ENCODE results near the gene SNAPC1.
"Not testable (repeated sequence)": the region's sequence is repeated elsewhere in the genome, so short reads cannot be mapped to it uniquely, and the experiment has no call there.

The SNAPC1 gene

DNA sequence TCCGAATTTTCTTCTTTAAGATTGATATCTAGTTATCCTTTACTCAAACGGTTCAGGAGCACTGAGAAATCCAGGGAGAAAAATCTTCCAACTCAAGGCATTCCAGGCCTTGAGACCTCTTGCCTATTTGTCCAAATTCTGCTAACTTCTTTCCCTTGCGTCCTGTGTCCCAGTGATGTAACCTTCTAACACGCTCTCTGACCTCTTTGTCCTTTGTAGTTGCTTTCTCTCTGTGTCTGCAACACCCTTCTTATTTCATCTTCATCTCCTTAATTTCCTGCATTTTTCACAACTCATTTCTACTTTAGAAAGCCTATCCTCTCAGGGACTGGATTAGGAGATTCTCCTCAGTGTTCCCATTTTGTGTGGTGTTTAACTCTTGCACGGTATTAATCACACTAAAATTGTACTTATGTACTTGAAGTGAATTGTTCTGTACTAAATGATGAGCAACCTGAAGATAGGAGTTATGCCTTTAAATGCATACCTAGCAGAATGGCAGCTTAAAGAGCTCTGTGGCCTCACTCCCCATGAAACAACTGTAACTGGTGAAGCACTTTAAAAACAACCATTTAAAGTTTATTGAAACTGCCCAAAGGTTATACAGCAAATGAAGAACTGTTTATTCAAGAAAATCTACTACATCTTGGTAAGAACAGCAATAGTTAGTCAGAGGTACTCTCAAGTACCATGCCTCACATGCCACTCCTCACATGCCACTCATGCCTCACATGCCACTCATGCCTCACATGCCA lies 7.4 kb upstream of the SNAPC1 start:
- Histone ChIP-seq H3K9me3 (ENCODE audit: insufficient read depth, low read length) (no peaks in the 10 kb centered on the region), H3K9me2 (replicated peaks; ENCODE audit: insufficient read depth, low read length) (no peaks in the 10 kb centered on the region), H3K79me2 (ENCODE audit: insufficient read depth, low read length) (peaks cover 5% of the 10 kb centered on the region; the same call in 1 of the 2 replicates), H3K36me3 (ENCODE audit: low read length) (no peaks in the 10 kb centered on the region), H4K20me1 (ENCODE audit: low read depth, low read length) (no peaks in the 10 kb centered on the region), H3K4me2 (ENCODE audit: low read depth, low read length, poor library complexity, severe bottlenecking) (no peak overlapping the region), H3K27me3 (ENCODE audit: low read length) (no peaks in the 10 kb centered on the region), H2AFZ (ENCODE audit: low read depth, low read length, severe bottlenecking) (no peak overlapping the region), H3K27ac (ENCODE audit: low read depth, low read length) (no peak overlapping the region), H3K4me3 (ENCODE audit: insufficient read depth, low read length, poor library complexity, severe bottlenecking) (no peak overlapping the region), H3F3A (ENCODE audit: insufficient read depth) (peaks cover 18% of the 10 kb centered on the region), H3K9ac (ENCODE audit: low read length) (no peak overlapping the region)
- TF ChIP-seq, protein P1, sequence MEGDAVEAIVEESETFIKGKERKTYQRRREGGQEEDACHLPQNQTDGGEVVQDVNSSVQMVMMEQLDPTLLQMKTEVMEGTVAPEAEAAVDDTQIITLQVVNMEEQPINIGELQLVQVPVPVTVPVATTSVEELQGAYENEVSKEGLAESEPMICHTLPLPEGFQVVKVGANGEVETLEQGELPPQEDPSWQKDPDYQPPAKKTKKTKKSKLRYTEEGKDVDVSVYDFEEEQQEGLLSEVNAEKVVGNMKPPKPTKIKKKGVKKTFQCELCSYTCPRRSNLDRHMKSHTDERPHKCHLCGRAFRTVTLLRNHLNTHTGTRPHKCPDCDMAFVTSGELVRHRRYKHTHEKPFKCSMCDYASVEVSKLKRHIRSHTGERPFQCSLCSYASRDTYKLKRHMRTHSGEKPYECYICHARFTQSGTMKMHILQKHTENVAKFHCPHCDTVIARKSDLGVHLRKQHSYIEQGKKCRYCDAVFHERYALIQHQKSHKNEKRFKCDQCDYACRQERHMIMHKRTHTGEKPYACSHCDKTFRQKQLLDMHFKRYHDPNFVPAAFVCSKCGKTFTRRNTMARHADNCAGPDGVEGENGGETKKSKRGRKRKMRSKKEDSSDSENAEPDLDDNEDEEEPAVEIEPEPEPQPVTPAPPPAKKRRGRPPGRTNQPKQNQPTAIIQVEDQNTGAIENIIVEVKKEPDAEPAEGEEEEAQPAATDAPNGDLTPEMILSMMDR (IDR thresholded peaks at IDR 0.05; ENCODE audit: insufficient read depth, low read length, poor library complexity, severe bottlenecking) = no peak
- no peak for TF ChIP-seq EZH2phosphoT487 (conservative IDR thresholded peaks at IDR 0.05; ENCODE audit: low read length)

DNA sequence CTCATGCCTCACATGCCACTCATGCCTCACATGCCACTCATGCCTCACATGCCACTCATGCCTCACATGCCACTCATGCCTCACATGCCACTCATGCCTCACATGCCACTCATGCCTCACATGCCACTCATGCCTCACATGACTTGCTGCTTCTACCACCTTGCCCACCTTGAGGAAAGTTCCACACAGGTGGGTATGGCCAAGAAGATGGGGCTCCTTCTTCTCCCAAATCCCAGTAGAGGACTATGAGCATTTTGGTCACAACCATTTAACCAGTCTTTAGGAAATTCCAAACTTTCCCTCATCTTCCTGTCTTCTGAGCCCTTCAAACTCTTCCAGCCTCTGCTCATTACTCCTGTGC lies 6.9 kb upstream of the SNAPC1 start:
- not testable (repeated sequence) for H3K36me3 ChIP-seq (ENCODE audit: low read length); H4K20me1 ChIP-seq (ENCODE audit: low read depth, low read length); H3K4me2 ChIP-seq (ENCODE audit: low read depth, low read length, poor library complexity, severe bottlenecking); H3K9ac ChIP-seq (ENCODE audit: low read length); H3K27ac ChIP-seq (ENCODE audit: low read depth, low read length); H3K79me2 ChIP-seq (ENCODE audit: insufficient read depth, low read length); H3K4me3 ChIP-seq (ENCODE audit: insufficient read depth, low read length, poor library complexity, severe bottlenecking); H3K27me3 ChIP-seq (ENCODE audit: low read length); H2AFZ ChIP-seq (ENCODE audit: low read depth, low read length, severe bottlenecking); H3K9me3 ChIP-seq (ENCODE audit: insufficient read depth, low read length); H3K9me2 ChIP-seq (replicated peaks; ENCODE audit: insufficient read depth, low read length)
- H3F3A ChIP-seq (ENCODE audit: insufficient read depth) = peaks cover 18% of the 10 kb centered on the region

DNA sequence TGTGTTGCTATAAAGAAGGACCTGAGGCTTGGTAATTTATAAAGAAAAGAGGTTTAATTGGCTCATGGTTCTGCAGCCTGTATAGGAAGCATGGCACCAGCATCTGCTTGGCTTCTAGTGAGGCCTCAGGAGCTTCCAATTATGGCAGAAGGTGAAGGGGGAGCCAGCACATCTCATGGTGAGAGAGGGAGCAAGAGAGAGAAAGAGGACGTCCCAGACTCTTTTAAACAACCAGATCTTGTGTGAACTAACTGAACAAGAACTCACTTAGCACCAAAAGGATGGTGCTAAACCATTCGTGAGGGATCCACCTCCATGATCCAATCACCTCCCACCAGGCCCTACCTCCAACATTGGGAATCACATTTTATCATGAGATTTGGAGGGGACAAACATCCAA lies 6.1 kb upstream of the SNAPC1 start:
- no peaks in the 10 kb centered on the region for H3K9me2 ChIP-seq (replicated peaks; ENCODE audit: insufficient read depth, low read length)
- no peaks in the 10 kb centered on the region for H3K36me3 ChIP-seq (ENCODE audit: low read length)
- H3F3A ChIP-seq (ENCODE audit: insufficient read depth) = peaks cover 17% of the 10 kb centered on the region
- no peaks in the 10 kb centered on the region for H3K79me2 ChIP-seq (ENCODE audit: insufficient read depth, low read length)
- H3K27me3 ChIP-seq (ENCODE audit: low read length) = no peaks in the 10 kb centered on the region
- H3K4me2 ChIP-seq (ENCODE audit: low read depth, low read length, poor library complexity, severe bottlenecking) = no peak overlapping the region
- H4K20me1 ChIP-seq (ENCODE audit: low read depth, low read length) = no peaks in the 10 kb centered on the region
- H2AFZ ChIP-seq (ENCODE audit: low read depth, low read length, severe bottlenecking) = no peak overlapping the region
- TF ChIP-seq, protein P1 (IDR thresholded peaks at IDR 0.05; ENCODE audit: insufficient read depth, low read length, poor library complexity, severe bottlenecking) = no peak
- no peak for TF ChIP-seq EZH2phosphoT487 (conservative IDR thresholded peaks at IDR 0.05; ENCODE audit: low read length)
- no peak overlapping the region for H3K9ac ChIP-seq (ENCODE audit: low read length)
- no peak overlapping the region for H3K4me3 ChIP-seq (ENCODE audit: insufficient read depth, low read length, poor library complexity, severe bottlenecking)
- H3K27ac ChIP-seq (ENCODE audit: low read depth, low read length) = no peak overlapping the region
- H3K9me3 ChIP-seq (ENCODE audit: insufficient read depth, low read length) = no peaks in the 10 kb centered on the region

DNA sequence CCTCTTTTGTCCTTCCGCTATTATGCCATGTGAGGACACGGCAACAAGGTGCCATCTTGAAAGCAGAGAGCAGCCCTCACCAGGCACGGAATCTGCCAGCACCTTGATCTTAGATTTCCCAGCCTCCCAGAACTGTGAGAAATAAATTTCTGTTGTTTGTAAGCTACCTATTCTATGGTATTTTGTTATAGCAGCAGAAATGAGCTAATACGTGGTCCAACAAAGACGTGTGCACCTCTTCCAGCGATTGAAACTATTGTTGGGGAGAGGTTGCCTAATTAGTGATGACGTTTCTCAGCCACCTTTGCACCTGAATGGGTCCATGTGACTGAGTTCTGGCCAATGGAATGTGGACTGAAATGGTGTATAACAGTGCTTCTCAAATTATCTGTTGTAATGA lies 2.3 kb upstream of the SNAPC1 start:
- no peaks in the 10 kb centered on the region for H3F3A ChIP-seq (ENCODE audit: insufficient read depth)
- no peak overlapping the region for H2AFZ ChIP-seq (ENCODE audit: low read depth, low read length, severe bottlenecking)
- no peaks in the 10 kb centered on the region for H3K9me2 ChIP-seq (replicated peaks; ENCODE audit: insufficient read depth, low read length)
- H3K9me3 ChIP-seq (ENCODE audit: insufficient read depth, low read length) = no peaks in the 10 kb centered on the region
- no peaks in the 10 kb centered on the region for H3K27me3 ChIP-seq (ENCODE audit: low read length)
- no peaks in the 10 kb centered on the region for H4K20me1 ChIP-seq (ENCODE audit: low read depth, low read length)
- H3K4me3 ChIP-seq (ENCODE audit: insufficient read depth, low read length, poor library complexity, severe bottlenecking) = no peak overlapping the region
- H3K9ac ChIP-seq (ENCODE audit: low read length) = no peak overlapping the region
- H3K27ac ChIP-seq (ENCODE audit: low read depth, low read length) = no peak overlapping the region
- no peak overlapping the region for H3K4me2 ChIP-seq (ENCODE audit: low read depth, low read length, poor library complexity, severe bottlenecking)
- TF ChIP-seq, protein P1 (IDR thresholded peaks at IDR 0.05; ENCODE audit: insufficient read depth, low read length, poor library complexity, severe bottlenecking) = no peak
- TF ChIP-seq EZH2phosphoT487 (conservative IDR thresholded peaks at IDR 0.05; ENCODE audit: low read length) = no peak
- no peaks in the 10 kb centered on the region for H3K36me3 ChIP-seq (ENCODE audit: low read length)
- H3K79me2 ChIP-seq (ENCODE audit: insufficient read depth, low read length) = peaks cover 26% of the 10 kb centered on the region
